ENCODE results near the gene PPM1J. TPM values are rescaled to one million over a fixed set of nuclear protein-coding genes. Genes with fewer than 3 reads are reported as not detected.
A peak's percentile ranks its signal among the peaks of the same experiment; 100 is the strongest.

PPM1J gene
- total RNA-seq, 2 donors from 2014 or later, result 0.66 to 2.3 TPM

GRCh38 chr1:112673592-112674439 lies 41.3 kb downstream of the PPM1J start:
- Histone ChIP-seq H3K27me3 (no peaks in the 10 kb centered on the region), H3K36me3 (replicated peaks in 1 of 2; ENCODE audit: insufficient read depth in 1 of 2, low read depth in 2 of 2) (peaks cover 0 to 6% of the 10 kb centered on the region in 2 donors), H3K9me3 (no peaks in the 10 kb centered on the region), H3K27ac (peak overlapping the region; percentile 68 to 93 (median 87)), H3K4me1 (peaks cover 27% of the 10 kb centered on the region), H3K4me3 (peak overlapping the region; percentile 79 to 84)
- DNase-seq (peak; percentile 43 to 64 (median 55)), ATAC-seq (peak; percentile 47)
- 2 to 3% methylated on average over 18 of the region's 18 CpGs for WGBS, 2 donors
- TF ChIP-seq, protein P1, sequence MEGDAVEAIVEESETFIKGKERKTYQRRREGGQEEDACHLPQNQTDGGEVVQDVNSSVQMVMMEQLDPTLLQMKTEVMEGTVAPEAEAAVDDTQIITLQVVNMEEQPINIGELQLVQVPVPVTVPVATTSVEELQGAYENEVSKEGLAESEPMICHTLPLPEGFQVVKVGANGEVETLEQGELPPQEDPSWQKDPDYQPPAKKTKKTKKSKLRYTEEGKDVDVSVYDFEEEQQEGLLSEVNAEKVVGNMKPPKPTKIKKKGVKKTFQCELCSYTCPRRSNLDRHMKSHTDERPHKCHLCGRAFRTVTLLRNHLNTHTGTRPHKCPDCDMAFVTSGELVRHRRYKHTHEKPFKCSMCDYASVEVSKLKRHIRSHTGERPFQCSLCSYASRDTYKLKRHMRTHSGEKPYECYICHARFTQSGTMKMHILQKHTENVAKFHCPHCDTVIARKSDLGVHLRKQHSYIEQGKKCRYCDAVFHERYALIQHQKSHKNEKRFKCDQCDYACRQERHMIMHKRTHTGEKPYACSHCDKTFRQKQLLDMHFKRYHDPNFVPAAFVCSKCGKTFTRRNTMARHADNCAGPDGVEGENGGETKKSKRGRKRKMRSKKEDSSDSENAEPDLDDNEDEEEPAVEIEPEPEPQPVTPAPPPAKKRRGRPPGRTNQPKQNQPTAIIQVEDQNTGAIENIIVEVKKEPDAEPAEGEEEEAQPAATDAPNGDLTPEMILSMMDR (IDR thresholded peaks at IDR 0.05), result peak in 6 of 7 experiments; percentile 31 to 63 (median 56)
- TF ChIP-seq POLR2A (IDR thresholded peaks at IDR 0.05), result no peak
- intact Hi-C loops (cut with DNase I), result no loop called here

DNA sequence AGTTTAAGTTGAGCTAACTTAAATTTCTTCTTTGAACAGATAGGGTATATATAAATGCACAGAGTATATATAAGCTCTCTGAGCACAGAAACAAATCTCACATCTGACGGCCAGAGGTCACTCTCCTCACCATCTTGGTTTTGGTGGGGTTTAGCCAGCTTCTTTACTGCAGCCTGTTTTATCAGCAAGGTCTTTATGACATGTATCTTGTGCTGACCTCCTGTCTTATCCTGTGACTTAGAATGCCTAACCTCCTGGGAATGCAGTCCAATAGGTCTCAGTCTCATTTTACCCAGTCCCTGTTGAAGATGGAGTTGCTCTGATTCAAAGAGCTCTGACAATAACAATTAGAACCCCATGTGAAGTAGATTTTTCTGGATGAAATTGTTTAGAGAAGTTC lies 42.3 kb downstream of the PPM1J start:
- Histone ChIP-seq H3K27me3 (no peaks in the 10 kb centered on the region), H3K27ac (no peak overlapping the region), H3K9me3 (no peaks in the 10 kb centered on the region), H3K36me3 (replicated peaks in 1 of 2; ENCODE audit: insufficient read depth in 1 of 2, low read depth in 2 of 2) (peaks cover 0 to 6% of the 10 kb centered on the region in 2 donors), H3K4me3 (no peak overlapping the region), H3K4me1 (peaks cover 27% of the 10 kb centered on the region)
- DNase-seq (no peak), ATAC-seq (no peak)
- TF ChIP-seq, protein P1 (IDR thresholded peaks at IDR 0.05), result no peak
- no peak for TF ChIP-seq POLR2A (IDR thresholded peaks at IDR 0.05)
- 81 to 100% methylated on average over 1 of the region's 1 CpG for WGBS, 2 donors
- intact Hi-C loops (cut with DNase I), result no loop called here

DNA sequence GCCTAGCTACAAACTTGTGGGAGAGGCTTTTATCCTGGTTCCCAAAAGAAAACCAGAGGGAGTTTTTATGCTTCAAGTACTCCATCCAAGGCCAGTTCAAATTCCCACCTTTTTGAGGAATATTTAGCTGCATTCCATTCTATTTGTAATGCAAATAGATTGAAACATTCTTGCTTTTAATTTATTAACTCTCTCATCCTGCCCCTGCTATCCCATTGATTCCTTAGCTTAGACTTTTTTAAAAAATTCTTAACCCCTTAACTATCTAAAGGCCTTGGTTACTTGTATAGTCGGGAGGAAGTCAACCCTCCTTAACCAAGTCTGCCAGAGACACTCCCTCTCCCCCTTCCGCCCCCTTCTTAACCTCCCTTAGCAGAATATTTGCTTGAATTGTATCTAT lies 43.1 kb downstream of the PPM1J start:
- DNase-seq (no peak), ATAC-seq (no peak)
- Histone ChIP-seq H3K27me3 (no peaks in the 10 kb centered on the region), H3K36me3 (replicated peaks in 1 of 2; ENCODE audit: insufficient read depth in 1 of 2, low read depth in 2 of 2) (peaks cover 0 to 6% of the 10 kb centered on the region in 2 donors), H3K9me3 (no peaks in the 10 kb centered on the region), H3K4me3 (no peak overlapping the region), H3K4me1 (peaks cover 27% of the 10 kb centered on the region), H3K27ac (no peak overlapping the region)
- intact Hi-C loops (cut with DNase I), result no loop called here
- TF ChIP-seq, protein P1 (IDR thresholded peaks at IDR 0.05), result no peak
- 73 to 77% methylated on average over 2 of the region's 2 CpGs for WGBS, 2 donors

DNA sequence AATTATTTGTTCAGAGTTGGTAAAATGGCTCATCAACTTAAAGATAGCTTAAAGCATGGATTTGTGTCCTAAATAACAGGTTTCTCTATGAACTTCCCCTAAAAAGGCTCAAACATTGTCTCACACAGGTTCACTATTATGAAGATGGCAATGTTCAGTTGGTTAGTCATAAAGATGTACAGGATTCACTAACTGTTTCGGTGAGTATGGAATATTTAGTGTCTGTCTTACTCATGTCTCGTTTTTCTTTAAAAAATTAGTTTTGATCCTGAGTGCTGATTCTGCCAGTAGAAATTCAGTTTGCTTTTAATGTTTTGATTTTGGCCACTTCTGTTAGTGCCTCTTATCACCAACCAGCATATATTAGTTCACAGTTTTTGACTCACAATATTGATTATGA lies 48.2 kb downstream of the PPM1J start:
- peaks cover 0 to 27% of the 10 kb centered on the region in 2 donors for H3K36me3 ChIP-seq (replicated peaks in 1 of 2; ENCODE audit: insufficient read depth in 1 of 2, low read depth in 2 of 2)
- 89 to 92% methylated on average over 2 of the region's 2 CpGs for WGBS, 2 donors
- intact Hi-C loops (cut with DNase I), result no loop called here
- H3K9me3 ChIP-seq, result no peaks in the 10 kb centered on the region
- DNase-seq (no peak), ATAC-seq (no peak)
- no peaks in the 10 kb centered on the region for H3K4me1 ChIP-seq
- no peaks in the 10 kb centered on the region for H3K27me3 ChIP-seq
- no peak overlapping the region for H3K27ac ChIP-seq
- H3K4me3 ChIP-seq, result no peak overlapping the region
- TF ChIP-seq, protein P1 (IDR thresholded peaks at IDR 0.05), result no peak
- no peak for TF ChIP-seq POLR2A (IDR thresholded peaks at IDR 0.05)

GRCh38 chr1:112665857-112666256 lies 49.3 kb downstream of the PPM1J start:
- peaks cover 0 to 34% of the 10 kb centered on the region in 2 donors for H3K36me3 ChIP-seq (replicated peaks in 1 of 2; ENCODE audit: insufficient read depth in 1 of 2, low read depth in 2 of 2)
- ATAC-seq (no peak), DNase-seq (no peak)
- WGBS, 2 donors, result 89 to 90% methylated on average over 3 of the region's 3 CpGs
- no peaks in the 10 kb centered on the region for H3K4me1 ChIP-seq
- no peak overlapping the region for H3K4me3 ChIP-seq
- intact Hi-C loops (cut with DNase I), result no loop called here
- H3K27ac ChIP-seq, result no peak overlapping the region
- TF ChIP-seq, protein P1 (IDR thresholded peaks at IDR 0.05), result no peak
- no peak for TF ChIP-seq POLR2A (IDR thresholded peaks at IDR 0.05)
- H3K27me3 ChIP-seq, result no peaks in the 10 kb centered on the region
- no peaks in the 10 kb centered on the region for H3K9me3 ChIP-seq

All from body of pancreas (tissue), 4 donors.